K562 (cell line): ENCODE results near the gene KRT36. TPM values are rescaled to one million over a fixed set of nuclear protein-coding genes. Genes with fewer than 3 reads are reported as not detected.

Experiments used
- ATAC-seq: fragments of 200-7000 bp; cut with Tn5 transposase; 3 replicates; pipeline ENCODE4 v1.9.1; 2020; ENCODE audit warnings: moderate library complexity
- BruUV-seq: library from RNA; stranded (reverse); fragments of 400-500 nt; replicated peaks from 2 replicates; lab custom pipeline; 2021; lab: Mats Ljungman, UMichigan
- CTCF ChIA-PET: fragments of 300-600 bp; formaldehyde crosslinking; extraction: SDS; loops from one replicate; lab custom pipeline; 2021; ENCODE audit warnings: low intra/inter-chr PET ratio; lab: Yijun Ruan, JAX
- POLR2A ChIA-PET: fragments of 300-600, 350-650 bp; sonication (Branson Sonifier 250); formaldehyde crosslinking; extraction: SDS; loops from one replicate; lab custom pipeline; 2021; ENCODE audit warnings: antibody characterized with exemption, inconsistent platforms; lab: Yijun Ruan, JAX
- DNase-seq, 4 experiments: peaks; one replicate each; pipeline versions ENCODE4 v3.0.0 to v3.0.0-alpha.2; 2011 to 2018; ENCODE audit warnings: low spot score in 3 of 4, mixed read lengths in 3 of 4; ENCODE audit errors: extremely low read depth in 1 of 4
- FAIRE-seq: peaks from 2 replicates; lab custom pipeline; 2011; peaks lifted over from hg19 to GRCh38; lab: Jason Lieb, UNC
- H2AFZ ChIP-seq: 2 replicates; pipeline ENCODE4 v1.6.0; 2011; ENCODE audit warnings: low read depth, low read length, control low read depth, inconsistent platforms
- H3K27ac ChIP-seq: fragments of 200-600 bp; 3 replicates; pipeline ENCODE4 v1.8.0; 2011; ENCODE audit warnings: low read depth, mild to moderate bottlenecking, control low read depth, inconsistent platforms, low read length, moderate library complexity, mixed read lengths; ENCODE audit errors: extremely low read depth
- H3K27me3 ChIP-seq, 2 experiments: fragments of 300-600 bp in 1 of 2; 2 replicates in 1 of 2; 3 replicates in 1 of 2; pipeline versions ENCODE4 v1.6.0 to v1.8.0; 2011; ENCODE audit warnings: inconsistent platforms in 2 of 2, low read length in 2 of 2, mild to moderate bottlenecking in 1 of 2, mixed read lengths in 1 of 2, moderate library complexity in 1 of 2; ENCODE audit not compliant: control insufficient read depth in 2 of 2, insufficient read depth in 2 of 2
- H3K36me3 ChIP-seq: fragments of 300-600 bp; 3 replicates; pipeline ENCODE4 v1.8.0; 2011; ENCODE audit warnings: mild to moderate bottlenecking, low read length, inconsistent platforms; ENCODE audit not compliant: control insufficient read depth, insufficient read depth
- H3K4me1 ChIP-seq, 2 experiments: fragments of 200-600 bp in 1 of 2; replicated peaks in 1 of 2; 2 replicates in 1 of 2; 3 replicates in 1 of 2; pipeline versions ENCODE4 v1.5.1 to v1.8.0; 2011; ENCODE audit warnings: inconsistent platforms in 2 of 2, low read length in 2 of 2, mild to moderate bottlenecking in 1 of 2, mixed read lengths in 1 of 2, moderate library complexity in 1 of 2; ENCODE audit not compliant: control insufficient read depth in 2 of 2, insufficient read depth in 2 of 2
- H3K4me2 ChIP-seq: 2 replicates; pipeline ENCODE4 v1.6.1; 2011; ENCODE audit warnings: low read length, control low read depth, inconsistent platforms, mixed read lengths; ENCODE audit not compliant: insufficient read depth
- H3K4me3 ChIP-seq: fragments of 200-600 bp; sonication (generic), shearing (Covaris generic); 2 replicates; pipeline ENCODE4 v1.5.1; 2016; ENCODE audit warnings: control low read depth, inconsistent platforms
- H3K79me2 ChIP-seq: fragments of 200-600 bp; 3 replicates; pipeline ENCODE4 v1.8.0; 2011; ENCODE audit warnings: low read length, inconsistent platforms; ENCODE audit not compliant: control insufficient read depth, insufficient read depth
- H3K9ac ChIP-seq, 2 experiments: 2 replicates each; pipeline versions ENCODE4 v1.6.0 to v1.6.1; 2011; ENCODE audit warnings: low read depth in 2 of 2, low read length in 2 of 2, control low read depth in 1 of 2, inconsistent platforms in 1 of 2, mild to moderate bottlenecking in 1 of 2, mixed read lengths in 1 of 2; ENCODE audit not compliant: insufficient read depth in 1 of 2
- H3K9me1 ChIP-seq: one replicate; pipeline ENCODE4 v1.6.0; 2011; ENCODE audit warnings: inconsistent platforms, mild to moderate bottlenecking, low read length, moderate library complexity; ENCODE audit not compliant: control insufficient read depth, insufficient read depth
- H3K9me3 ChIP-seq: replicated peaks from 2 replicates; pipeline ENCODE4 v1.5.1; 2011; ENCODE audit warnings: low read depth, low read length, inconsistent platforms; ENCODE audit not compliant: control insufficient read depth, insufficient read depth
- H4K20me1 ChIP-seq: replicated peaks from 2 replicates; pipeline ENCODE4 v1.6.1; 2011; ENCODE audit warnings: low read length, inconsistent platforms, mixed read lengths; ENCODE audit not compliant: control insufficient read depth, insufficient read depth
- DIDO1 ChIP-seq: fragments of 450-650 bp; IDR thresholded peaks from 2 replicates; pipeline ENCODE4 v1.6.1; 2016; ENCODE audit warnings: low read depth, missing biosample characterization, missing genetic modification characterization
- E2F3 ChIP-seq: fragments of 250-450 bp; sonication (Bioruptor Pico); IDR thresholded peaks from 2 replicates; pipeline ENCODE4 v1.4.0; 2020; ENCODE audit warnings: mild to moderate bottlenecking
- EHMT2 ChIP-seq: fragments of 450-650 bp; IDR thresholded peaks from 2 replicates; pipeline ENCODE4 v1.6.1; 2018; ENCODE audit warnings: antibody characterized with exemption
- HDGF ChIP-seq: fragments of 450-650 bp; IDR thresholded peaks from 2 replicates; pipeline ENCODE4 v1.6.1; 2016
- RBM22 ChIP-seq: fragments of 200-400 bp; formaldehyde crosslinking; IDR thresholded peaks from 2 replicates; pipeline ENCODE4 v1.6.1; 2018; ENCODE audit warnings: low read length, low read depth; ENCODE audit not compliant: poor library complexity, severe bottlenecking
- SNIP1 ChIP-seq: fragments of 450-650 bp; IDR thresholded peaks from 2 replicates; pipeline ENCODE4 v1.7.1; 2017; ENCODE audit warnings: low read depth, mild to moderate bottlenecking
- TGIF2 ChIP-seq: sonication (generic); formaldehyde crosslinking; IDR thresholded peaks from 2 replicates; pipeline ENCODE4 v1.8.1; 2022; ENCODE audit warnings: mild to moderate bottlenecking, missing genetic modification reagents, moderate library complexity
- ZNF740 ChIP-seq, 3 experiments: fragments of 200-800 bp in 1 of 3; sonication (Bioruptor generic) in 1 of 3; sonication (generic) in 1 of 3; formaldehyde crosslinking in 1 of 3; IDR thresholded peaks; 2 replicates each; pipeline versions ENCODE4 v1.6.1 to v1.8.0; 2016 to 2022; ENCODE audit warnings: mild to moderate bottlenecking in 2 of 3, missing compliant biosample characterization in 2 of 3, missing genetic modification characterization in 2 of 3, missing genetic modification reagents in 1 of 3
- WGBS: fragments of 100-300 bp; shearing (Covaris generic); methylation state at CpG from one replicate; pipeline ENCODE4 v1.1.6; 2016; ENCODE audit warnings: low coverage, mixed read lengths; ENCODE audit not compliant: insufficient coverage; ENCODE audit errors: missing lambda C conversion rate; 5-methylcytosine and 5-hydroxymethylcytosine counted together
- in situ Hi-C: fragments of 300-500 bp; cut with MboI; formaldehyde crosslinking; loops from 4 replicates; pipeline ENCODE4 v1.15.0; 2018; ENCODE audit warnings: inconsistent platforms, mixed read lengths
- intact Hi-C: fragments of 100-400 bp; cut with micrococcal nuclease; formaldehyde crosslinking; loops from 2 replicates; pipeline ENCODE4 v1.14.2; 2022
- polyA plus RNA-seq, 8 experiments: library from polyadenylated mRNA; depleted of rRNA in 4 of 8; stranded (reverse) in 5 of 8; unstranded in 3 of 8; fragments of >200 nt; fragmentation: Nextera tagmentation in 2 of 8; fragmentation: Illumina TruSeq in 1 of 8; extraction: Ambion mirVana in 2 of 8; extraction: Trizol in 1 of 8; gene quantifications; 2 replicates each; pipeline versions ENCODE4 v1.2.1 to v1.2.3, GENCODE V29; 2011 to 2014; ENCODE audit warnings: inconsistent platforms in 1 of 8, missing spikeins in 1 of 8
- total RNA-seq, 7 experiments: library from RNA; depleted of rRNA in 6 of 7; stranded (reverse); fragments of >200 nt in 6 of 7; fragmentation: Illumina TruSeq in 2 of 7; extraction: Trizol in 2 of 7; gene quantifications; 2 replicates each; pipeline versions ENCODE4 v1.2.1 to v1.2.3, GENCODE V29; 2011 to 2021; ENCODE audit warnings: low replicate concordance in 1 of 7
- TF ChIP-seq, protein P1 (sequence below): fragments of 250-450 bp; sonication (Bioruptor Pico); IDR thresholded peaks from 2 replicates; pipeline ENCODE4 v1.6.1; 2021; ENCODE audit warnings: mild to moderate bottlenecking

The KRT36 gene
- total and polyA plus RNA-seq, 9 of the 15 experiments (the other 6 are each of a cell fraction or from before 2014, with no cell fraction given): 0.04 TPM; not detected in 8

- H3K27me3 ChIP-seq: no peaks in the 10 kb centered on the region
- DNase-seq: no peak
- peak within 1 kb of the TSS in 1 of 2 experiments; percentile 10; a peak in 1 of 4 replicates for H3K9ac ChIP-seq
- CTCF ChIA-PET: no interaction called here
- no peak for TF ChIP-seq DIDO1 (tag)
- TF ChIP-seq SNIP1: no peak
- TF ChIP-seq HDGF: no peak
- TF ChIP-seq ZNF740 (CRISPR knock-in tag; IDR thresholded peaks at IDR 0.05): no peak
- TF ChIP-seq ZNF740 (tag; IDR thresholded peaks at IDR 0.05): no peak
- no peak for TF ChIP-seq RBM22
- TF ChIP-seq E2F3 (CRISPR knock-in tag): no peak
- TF ChIP-seq, protein P1, sequence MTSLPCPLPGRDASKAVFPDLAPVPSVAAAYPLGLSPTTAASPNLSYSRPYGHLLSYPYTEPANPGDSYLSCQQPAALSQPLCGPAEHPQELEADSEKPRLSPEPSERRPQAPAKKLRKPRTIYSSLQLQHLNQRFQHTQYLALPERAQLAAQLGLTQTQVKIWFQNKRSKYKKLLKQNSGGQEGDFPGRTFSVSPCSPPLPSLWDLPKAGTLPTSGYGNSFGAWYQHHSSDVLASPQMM (CRISPR knock-in tag): no peak
- TF ChIP-seq TGIF2: no peak
- TF ChIP-seq EHMT2: no peak
- TF ChIP-seq, all 486 proteins: peak for 0
- peak within 1 kb of the TSS; percentile 17; the same call in 1 of the 2 replicates for H3K4me2 ChIP-seq
- H3K4me3 ChIP-seq: no peak within 1 kb of the TSS
- 75% methylated on average over 17 of the region's 17 CpGs for WGBS
- peak within 1 kb of the TSS; percentile 81 for H2AFZ ChIP-seq
- no peaks in the 10 kb centered on the region for H4K20me1 ChIP-seq
- no peak within 1 kb of the TSS for H3K27ac ChIP-seq
- no peak for ATAC-seq
- no peak for FAIRE-seq
- POLR2A ChIA-PET: interaction anchor here (0.6 to 1.2 kb wide), 6 partner anchors 11 to 974 kb away, joined by 3 to 4 read pairs (median 3); no protein-coding TSS in a partner anchor
- no TSS peak for BruUV-seq
- H3K36me3 ChIP-seq: no peaks in the 10 kb centered on the region; the same call in 2 of the 3 replicates
- intact Hi-C loops: no loop called here
- H3K79me2 ChIP-seq: no peaks in the 10 kb centered on the region
- in situ Hi-C loops: no loop called here
- peaks cover 38 to 43% of the 10 kb centered on the region in 2 experiments for H3K4me1 ChIP-seq
- H3K9me1 ChIP-seq: no peaks in the 10 kb centered on the region
- H3K9me3 ChIP-seq: no peaks in the 10 kb centered on the region
Measured at GRCh38 chr17:41505007-41505808, 15.5 kb upstream of the KRT36 start, which contains the start of gene KRT13. Gene KRT13 (minus strand): TSS chr17:41505612. CDS start chr17:41505550, 62 bp downstream.
